Ishikawa (cell line): ENCODE data around the gene LRRC10B.

Experiments
- CEBPB ChIP-seq: IDR thresholded peaks from 2 replicates; pipeline ENCODE4 v1.6.1; 2012
- CREB1 ChIP-seq: IDR thresholded peaks from 2 replicates; pipeline ENCODE4 v1.6.1; 2012; ENCODE audit warnings: low read depth
- EGR1 ChIP-seq: IDR thresholded peaks from 2 replicates; pipeline ENCODE4 v1.6.1; 2012
- EP300 ChIP-seq: IDR thresholded peaks from 2 replicates; pipeline ENCODE4 v1.6.1; 2012; ENCODE audit warnings: borderline replicate concordance
- FOXM1 ChIP-seq: IDR thresholded peaks from 2 replicates; pipeline ENCODE4 v1.6.1; 2012; ENCODE audit warnings: low read depth, borderline replicate concordance
- MAX ChIP-seq: IDR thresholded peaks from 2 replicates; pipeline ENCODE4 v1.6.1; 2012
- NFIC ChIP-seq: IDR thresholded peaks from 2 replicates; pipeline ENCODE4 v1.6.1; 2012
- RAD21 ChIP-seq: IDR thresholded peaks from 2 replicates; pipeline ENCODE4 v1.6.1; 2012; ENCODE audit warnings: low read depth
- REST ChIP-seq: IDR thresholded peaks from 2 replicates; pipeline ENCODE4 v1.6.1; 2012; ENCODE audit warnings: low read depth, mild to moderate bottlenecking
- TAF1 ChIP-seq: IDR thresholded peaks from 2 replicates; pipeline ENCODE4 v1.6.1; 2012; ENCODE audit warnings: low read depth, mild to moderate bottlenecking
- TCF12 ChIP-seq: IDR thresholded peaks from 2 replicates; pipeline ENCODE4 v1.6.1; 2012; ENCODE audit warnings: low read depth
- TEAD4 ChIP-seq: IDR thresholded peaks from 2 replicates; pipeline ENCODE4 v1.6.1; 2012
- USF1 ChIP-seq: IDR thresholded peaks from 2 replicates; pipeline ENCODE4 v1.6.1; 2012
- YY1 ChIP-seq: IDR thresholded peaks from 2 replicates; pipeline ENCODE4 v1.6.1; 2012; ENCODE audit warnings: low read depth
- ZBTB7A ChIP-seq: IDR thresholded peaks from 2 replicates; pipeline ENCODE4 v1.6.1; 2012; ENCODE audit warnings: low read depth

LRRC10B gene

GRCh38 chr11:61511383-61511782, 2.8 kb downstream of the LRRC10B start:
- TF ChIP-seq YY1, result no peak
- TF ChIP-seq REST, result no peak
- no peak for TF ChIP-seq MAX
- TF ChIP-seq FOXM1, result no peak
- TF ChIP-seq RAD21, result no peak
- no peak for TF ChIP-seq CEBPB
- TF ChIP-seq NFIC, result no peak
- no peak for TF ChIP-seq EP300
- no peak for TF ChIP-seq TCF12
- TF ChIP-seq ZBTB7A, result no peak
- no peak for TF ChIP-seq TAF1

GRCh38 chr11:61512435-61512834, 3.9 kb downstream of the LRRC10B start:
- no peak for TF ChIP-seq CREB1
- TF ChIP-seq TCF12, result no peak
- TF ChIP-seq USF1, result no peak
- no peak for TF ChIP-seq ZBTB7A
- no peak for TF ChIP-seq EGR1
- TF ChIP-seq MAX, result no peak
- TF ChIP-seq NFIC, result no peak
- TF ChIP-seq REST, result no peak
- TF ChIP-seq RAD21, result no peak

- TF ChIP-seq TCF12 (no peak), TEAD4 (no peak), CREB1 (no peak), REST (no peak), ZBTB7A (no peak), RAD21 (no peak), EGR1 (no peak), YY1 (no peak), MAX (no peak), EP300 (no peak), USF1 (no peak), FOXM1 (no peak), CEBPB (no peak), TAF1 (no peak), NFIC (no peak)
Measured at GRCh38 chr11:61513143-61513765, 4.7 kb downstream of the LRRC10B start.

GRCh38 chr11:61514050-61514917, 5.7 kb downstream of the LRRC10B start:
- no peak for TF ChIP-seq MAX
- no peak for TF ChIP-seq EP300
- TF ChIP-seq RAD21, result no peak
- no peak for TF ChIP-seq CEBPB
- no peak for TF ChIP-seq ZBTB7A
- no peak for TF ChIP-seq NFIC
- no peak for TF ChIP-seq EGR1
- no peak for TF ChIP-seq REST
